HCT116 (cell line): ENCODE measurements around the gene MYH10. TPM values are rescaled to one million over a fixed set of nuclear protein-coding genes. Genes with fewer than 3 reads are reported as not detected.

Experiments used
- ATAC-seq: fragments of 200-7000 bp; cut with Tn5 transposase; 2 replicates; pipeline ENCODE4 v1.9.1; 2020; ENCODE audit warnings: mild to moderate bottlenecking, moderate library complexity
- BruUV-seq: library from RNA; stranded (reverse); fragments of 400-500 nt; replicated peaks from 2 replicates; lab custom pipeline; 2021; lab: Mats Ljungman, UMichigan
- CTCF ChIA-PET: fragments of 300-600 bp; sonication (Branson Sonifier 250); formaldehyde crosslinking; loops from one replicate; lab custom pipeline; 2021; ENCODE audit warnings: antibody characterized with exemption; lab: Charles Lee
- POLR2A ChIA-PET: fragments of 300-600, 350-600 bp; sonication (Branson Sonifier 250); formaldehyde crosslinking; loops from one replicate; lab custom pipeline; 2021; ENCODE audit warnings: antibody characterized with exemption; lab: Charles Lee
- RAD21 ChIA-PET, 2 experiments: fragments of 300-600 bp; sonication (Branson Sonifier 250); formaldehyde crosslinking; loops; one replicate each; lab custom pipeline; 2023; ENCODE audit warnings: low total read pairs in 2 of 2; ENCODE audit not compliant: uncharacterized antibody in 2 of 2, unreplicated experiment in 2 of 2, low non-redundant PET in 1 of 2; lab: Charles Lee
- DNase-seq: peaks from one replicate; pipeline ENCODE4 v3.0.0-alpha.2; 2010; ENCODE audit warnings: low read depth, low spot score
- H2AFZ ChIP-seq: fragments of 200-600 bp; shearing (Covaris generic), sonication (generic); 2 replicates; pipeline ENCODE4 v1.6.1; 2017; ENCODE audit warnings: low read depth, mixed run types, mixed read lengths, antibody characterized with exemption, low read length; ENCODE audit not compliant: poor library complexity, severe bottlenecking
- H3K27ac ChIP-seq: 2 replicates; pipeline ENCODE4 v1.5.1; 2012; ENCODE audit warnings: low read depth, low read length
- H3K27me3 ChIP-seq: fragments of 200-600 bp; sonication (generic); 2 replicates; pipeline ENCODE4 v1.6.1; 2016; ENCODE audit warnings: mixed run types, low read length, mixed read lengths; ENCODE audit not compliant: insufficient read depth
- H3K36me3 ChIP-seq, 2 experiments: fragments of 200-500 bp in 1 of 2; fragments of 200-600 bp in 1 of 2; sonication (Bioruptor generic) in 1 of 2; sonication (generic) in 1 of 2; 2 replicates each; pipeline versions ENCODE4 v1.5.1 to v1.6.1; 2014 to 2016; ENCODE audit warnings: low read length in 2 of 2, inconsistent platforms in 1 of 2, mixed read lengths in 1 of 2, mixed run types in 1 of 2; ENCODE audit not compliant: insufficient read depth in 2 of 2, control insufficient read depth in 1 of 2
- H3K4me1 ChIP-seq, 2 experiments: fragments of 200-600 bp in 1 of 2; sonication (generic) in 1 of 2; 2 replicates each; pipeline versions ENCODE4 v1.5.1 to v1.6.1; 2012 to 2017; ENCODE audit warnings: low read length in 2 of 2, inconsistent platforms in 1 of 2, mild to moderate bottlenecking in 1 of 2, mixed read lengths in 1 of 2, mixed run types in 1 of 2, moderate library complexity in 1 of 2; ENCODE audit not compliant: insufficient read depth in 2 of 2, control insufficient read depth in 1 of 2
- H3K4me2 ChIP-seq: fragments of 200-600 bp; sonication (generic); 2 replicates; pipeline ENCODE4 v1.6.1; 2017; ENCODE audit warnings: mixed run types, low read length, mixed read lengths
- H3K4me3 ChIP-seq, 2 experiments: fragments of 200-600 bp in 1 of 2; sonication (generic) in 1 of 2; replicated peaks in 1 of 2; 2 replicates each; pipeline ENCODE4 v1.5.1; 2011 to 2016; ENCODE audit warnings: low read length in 2 of 2, control low read depth in 1 of 2, low read depth in 1 of 2, mild to moderate bottlenecking in 1 of 2, mixed read lengths in 1 of 2, mixed run types in 1 of 2
- H3K79me2 ChIP-seq: fragments of 200-600 bp; sonication (generic); 2 replicates; pipeline ENCODE4 v1.6.1; 2017; ENCODE audit warnings: mild to moderate bottlenecking, mixed run types, low read length, moderate library complexity, mixed read lengths; ENCODE audit not compliant: insufficient read depth
- H3K9ac ChIP-seq: fragments of 200-600 bp; sonication (generic); 2 replicates; pipeline ENCODE4 v1.6.1; 2016; ENCODE audit warnings: low read length, mixed read lengths
- H3K9me2 ChIP-seq: fragments of 200-600 bp; sonication (generic), shearing (Covaris generic); 2 replicates; pipeline ENCODE4 v1.6.1; 2017; ENCODE audit warnings: mixed run types, mild to moderate bottlenecking, moderate library complexity; ENCODE audit not compliant: insufficient read depth
- H3K9me3 ChIP-seq, 2 experiments: fragments of 200-500 bp in 1 of 2; fragments of 200-600 bp in 1 of 2; sonication (Bioruptor generic) in 1 of 2; sonication (generic) in 1 of 2; 2 replicates each; pipeline ENCODE4 v1.6.1; 2014 to 2017; ENCODE audit warnings: low read length in 2 of 2, mixed read lengths in 2 of 2, inconsistent platforms in 1 of 2, low read depth in 1 of 2, mild to moderate bottlenecking in 1 of 2, mixed run types in 1 of 2, moderate library complexity in 1 of 2; ENCODE audit not compliant: control insufficient read depth in 1 of 2, insufficient read depth in 1 of 2
- H4K20me1 ChIP-seq: fragments of 200-600 bp; sonication (generic), shearing (Covaris generic); 2 replicates; pipeline ENCODE4 v1.6.1; 2017; ENCODE audit warnings: mixed run types, mild to moderate bottlenecking, moderate library complexity; ENCODE audit not compliant: insufficient read depth
- CBX3 ChIP-seq: IDR thresholded peaks from 2 replicates; pipeline ENCODE4 v1.6.1; 2012; ENCODE audit warnings: low read depth
- CEBPB ChIP-seq: IDR thresholded peaks from 2 replicates; pipeline ENCODE4 v1.6.1; 2012; ENCODE audit warnings: low read depth
- EGR1 ChIP-seq: IDR thresholded peaks from 2 replicates; pipeline ENCODE4 v1.6.1; 2012; ENCODE audit warnings: low read depth
- ELF1 ChIP-seq: IDR thresholded peaks from 2 replicates; pipeline ENCODE4 v1.6.1; 2012; ENCODE audit warnings: low read depth, borderline replicate concordance
- EZH2 ChIP-seq: fragments of 200-600 bp; sonication (generic); IDR thresholded peaks from 2 replicates; pipeline ENCODE4 v1.6.1; 2017; ENCODE audit warnings: antibody characterized with exemption, mixed run types
- EZH2phosphoT487 ChIP-seq: fragments of 200-600 bp; IDR thresholded peaks from 2 replicates; pipeline ENCODE4 v1.6.1; 2018; ENCODE audit warnings: antibody characterized with exemption, borderline replicate concordance
- FOSL1 ChIP-seq: IDR thresholded peaks from 2 replicates; pipeline ENCODE4 v1.6.1; 2012; ENCODE audit warnings: low read depth
- POLR2A ChIP-seq: IDR thresholded peaks from 2 replicates; pipeline ENCODE4 v1.7.0; 2011; ENCODE audit warnings: borderline replicate concordance; ENCODE audit not compliant: insufficient read depth, insufficient read length; ENCODE audit errors: extremely low read depth
- RAD21 ChIP-seq: IDR thresholded peaks from 2 replicates; pipeline ENCODE4 v1.6.1; 2012; ENCODE audit warnings: low read depth, mild to moderate bottlenecking
- SIN3A ChIP-seq: IDR thresholded peaks from 2 replicates; pipeline ENCODE4 v1.6.1; 2012; ENCODE audit warnings: low read depth
- SRF ChIP-seq: IDR thresholded peaks from 2 replicates; pipeline ENCODE4 v1.6.1; 2012; ENCODE audit warnings: low read depth
- TCF7L2 ChIP-seq: IDR thresholded peaks from 2 replicates; pipeline ENCODE4 v1.7.0; 2011; ENCODE audit warnings: borderline replicate concordance, inconsistent platforms; ENCODE audit not compliant: insufficient read depth, insufficient read length; ENCODE audit errors: extremely low read depth
- YY1 ChIP-seq: IDR thresholded peaks from 2 replicates; pipeline ENCODE4 v1.6.1; 2011; ENCODE audit warnings: low read length, low read depth, moderate library complexity, mild to moderate bottlenecking; ENCODE audit not compliant: insufficient replicate concordance; ENCODE audit errors: extremely low read depth
- ZFX ChIP-seq: fragments of 450-650 bp; IDR thresholded peaks from 2 replicates; pipeline ENCODE4 v1.6.1; 2017
- ZNF274 ChIP-seq: fragments of 200-500 bp; sonication (Bioruptor generic); IDR thresholded peaks from 2 replicates; pipeline ENCODE4 v1.6.1; 2014; ENCODE audit warnings: mild to moderate bottlenecking, low read depth, low read length, inconsistent platforms
- intact Hi-C: fragments of 100-400 bp; cut with micrococcal nuclease; formaldehyde crosslinking; loops from 2 replicates; pipeline ENCODE4 v1.10.0; 2022
- total RNA-seq: library from RNA; stranded (reverse); gene quantifications from one replicate; pipeline ENCODE4 v1.2.1, GENCODE V29; 2021; ENCODE audit not compliant: unreplicated experiment
- TF ChIP-seq, protein P1 (sequence below), 3 experiments: fragments of 200-600 bp in 1 of 3; sonication (generic) in 1 of 3; IDR thresholded peaks in 2 of 3; conservative IDR thresholded peaks in 1 of 3; 2 replicates each; pipeline ENCODE4 v1.5.1; 2012 to 2017; ENCODE audit warnings: low read depth in 2 of 3, low read length in 2 of 3, antibody characterized with exemption in 1 of 3, borderline replicate concordance in 1 of 3, control low read depth in 1 of 3, mild to moderate bottlenecking in 1 of 3, mixed read lengths in 1 of 3, mixed run types in 1 of 3, moderate library complexity in 1 of 3; ENCODE audit not compliant: insufficient read depth in 1 of 3
- TF ChIP-seq, protein P2 (sequence below): IDR thresholded peaks from 2 replicates; pipeline ENCODE4 v1.6.1; 2012; ENCODE audit warnings: low read depth
- TF ChIP-seq, protein P3 (sequence below): IDR thresholded peaks from 2 replicates; pipeline ENCODE4 v1.6.1; 2011; ENCODE audit warnings: mild to moderate bottlenecking, low read length, moderate library complexity; ENCODE audit not compliant: insufficient replicate concordance; ENCODE audit errors: extremely low read depth
- TF ChIP-seq, protein P4 (sequence below): IDR thresholded peaks from 2 replicates; pipeline ENCODE4 v1.6.1; 2012

MYH10 gene
- total RNA-seq, 1 experiment from 2014 or later, result 39.2 TPM

DNA sequence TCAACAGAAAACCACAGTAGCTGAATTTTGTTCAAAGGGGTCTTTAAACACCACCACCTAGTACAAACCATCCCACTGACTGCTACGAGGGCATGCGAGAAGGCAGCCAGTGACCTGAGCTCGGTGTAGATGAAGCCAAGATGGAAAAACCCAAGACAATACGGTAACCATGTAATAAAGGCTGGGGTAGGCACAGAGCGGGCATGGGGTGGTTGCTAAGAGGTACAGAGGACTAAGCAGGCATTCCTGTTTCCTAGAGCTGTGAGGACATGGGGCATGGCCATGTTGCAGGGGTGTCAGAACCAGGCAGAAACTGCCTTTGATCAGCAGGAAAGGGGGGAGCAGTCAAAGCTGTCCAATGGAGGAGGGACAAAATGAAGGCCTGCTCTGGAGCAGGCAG is 142.8 kb downstream of the MYH10 start:
- ChIA-PET RAD21 (no interaction called here), CTCF (no interaction called here), POLR2A (no interaction called here)
- Histone ChIP-seq H4K20me1 (no peaks in the 10 kb centered on the region), H2AFZ (no peak overlapping the region), H3K4me1 (no peaks in the 10 kb centered on the region), H3K27ac (no peak overlapping the region), H3K4me3 (no peak overlapping the region), H3K9ac (no peak overlapping the region), H3K27me3 (no peaks in the 10 kb centered on the region), H3K9me2 (no peaks in the 10 kb centered on the region), H3K79me2 (no peaks in the 10 kb centered on the region), H3K4me2 (no peak overlapping the region), H3K36me3 (peaks cover 23 to 27% of the 10 kb centered on the region in 2 experiments), H3K9me3 (peaks cover 5 to 10% of the 10 kb centered on the region in 2 experiments; a peak in 2 of 4 replicates)
- ATAC-seq (no peak), DNase-seq (no peak)
- no TSS peak for BruUV-seq
- intact Hi-C loops, result no loop called here
- TF ChIP-seq ZFX (no peak), POLR2A (no peak), SRF (no peak), SIN3A (no peak), EZH2phosphoT487 (no peak), TCF7L2 (no peak), CBX3 (no peak), RAD21 (no peak), ZNF274 (no peak), ELF1 (no peak), CEBPB (no peak), EGR1 (no peak), YY1 (no peak), EZH2 (no peak), FOSL1 (no peak)
- TF ChIP-seq, protein P1, sequence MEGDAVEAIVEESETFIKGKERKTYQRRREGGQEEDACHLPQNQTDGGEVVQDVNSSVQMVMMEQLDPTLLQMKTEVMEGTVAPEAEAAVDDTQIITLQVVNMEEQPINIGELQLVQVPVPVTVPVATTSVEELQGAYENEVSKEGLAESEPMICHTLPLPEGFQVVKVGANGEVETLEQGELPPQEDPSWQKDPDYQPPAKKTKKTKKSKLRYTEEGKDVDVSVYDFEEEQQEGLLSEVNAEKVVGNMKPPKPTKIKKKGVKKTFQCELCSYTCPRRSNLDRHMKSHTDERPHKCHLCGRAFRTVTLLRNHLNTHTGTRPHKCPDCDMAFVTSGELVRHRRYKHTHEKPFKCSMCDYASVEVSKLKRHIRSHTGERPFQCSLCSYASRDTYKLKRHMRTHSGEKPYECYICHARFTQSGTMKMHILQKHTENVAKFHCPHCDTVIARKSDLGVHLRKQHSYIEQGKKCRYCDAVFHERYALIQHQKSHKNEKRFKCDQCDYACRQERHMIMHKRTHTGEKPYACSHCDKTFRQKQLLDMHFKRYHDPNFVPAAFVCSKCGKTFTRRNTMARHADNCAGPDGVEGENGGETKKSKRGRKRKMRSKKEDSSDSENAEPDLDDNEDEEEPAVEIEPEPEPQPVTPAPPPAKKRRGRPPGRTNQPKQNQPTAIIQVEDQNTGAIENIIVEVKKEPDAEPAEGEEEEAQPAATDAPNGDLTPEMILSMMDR (IDR thresholded peaks at IDR 0.05 in 2 of 3, conservative IDR thresholded peaks at IDR 0.05 in 1 of 3; ENCODE audit: borderline replicate concordance in 1 of 3, insufficient read depth in 1 of 3, low read depth in 2 of 3, low read length in 2 of 3), result no peak
- TF ChIP-seq, protein P2, sequence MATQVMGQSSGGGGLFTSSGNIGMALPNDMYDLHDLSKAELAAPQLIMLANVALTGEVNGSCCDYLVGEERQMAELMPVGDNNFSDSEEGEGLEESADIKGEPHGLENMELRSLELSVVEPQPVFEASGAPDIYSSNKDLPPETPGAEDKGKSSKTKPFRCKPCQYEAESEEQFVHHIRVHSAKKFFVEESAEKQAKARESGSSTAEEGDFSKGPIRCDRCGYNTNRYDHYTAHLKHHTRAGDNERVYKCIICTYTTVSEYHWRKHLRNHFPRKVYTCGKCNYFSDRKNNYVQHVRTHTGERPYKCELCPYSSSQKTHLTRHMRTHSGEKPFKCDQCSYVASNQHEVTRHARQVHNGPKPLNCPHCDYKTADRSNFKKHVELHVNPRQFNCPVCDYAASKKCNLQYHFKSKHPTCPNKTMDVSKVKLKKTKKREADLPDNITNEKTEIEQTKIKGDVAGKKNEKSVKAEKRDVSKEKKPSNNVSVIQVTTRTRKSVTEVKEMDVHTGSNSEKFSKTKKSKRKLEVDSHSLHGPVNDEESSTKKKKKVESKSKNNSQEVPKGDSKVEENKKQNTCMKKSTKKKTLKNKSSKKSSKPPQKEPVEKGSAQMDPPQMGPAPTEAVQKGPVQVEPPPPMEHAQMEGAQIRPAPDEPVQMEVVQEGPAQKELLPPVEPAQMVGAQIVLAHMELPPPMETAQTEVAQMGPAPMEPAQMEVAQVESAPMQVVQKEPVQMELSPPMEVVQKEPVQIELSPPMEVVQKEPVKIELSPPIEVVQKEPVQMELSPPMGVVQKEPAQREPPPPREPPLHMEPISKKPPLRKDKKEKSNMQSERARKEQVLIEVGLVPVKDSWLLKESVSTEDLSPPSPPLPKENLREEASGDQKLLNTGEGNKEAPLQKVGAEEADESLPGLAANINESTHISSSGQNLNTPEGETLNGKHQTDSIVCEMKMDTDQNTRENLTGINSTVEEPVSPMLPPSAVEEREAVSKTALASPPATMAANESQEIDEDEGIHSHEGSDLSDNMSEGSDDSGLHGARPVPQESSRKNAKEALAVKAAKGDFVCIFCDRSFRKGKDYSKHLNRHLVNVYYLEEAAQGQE, result no peak
- TF ChIP-seq, protein P3, sequence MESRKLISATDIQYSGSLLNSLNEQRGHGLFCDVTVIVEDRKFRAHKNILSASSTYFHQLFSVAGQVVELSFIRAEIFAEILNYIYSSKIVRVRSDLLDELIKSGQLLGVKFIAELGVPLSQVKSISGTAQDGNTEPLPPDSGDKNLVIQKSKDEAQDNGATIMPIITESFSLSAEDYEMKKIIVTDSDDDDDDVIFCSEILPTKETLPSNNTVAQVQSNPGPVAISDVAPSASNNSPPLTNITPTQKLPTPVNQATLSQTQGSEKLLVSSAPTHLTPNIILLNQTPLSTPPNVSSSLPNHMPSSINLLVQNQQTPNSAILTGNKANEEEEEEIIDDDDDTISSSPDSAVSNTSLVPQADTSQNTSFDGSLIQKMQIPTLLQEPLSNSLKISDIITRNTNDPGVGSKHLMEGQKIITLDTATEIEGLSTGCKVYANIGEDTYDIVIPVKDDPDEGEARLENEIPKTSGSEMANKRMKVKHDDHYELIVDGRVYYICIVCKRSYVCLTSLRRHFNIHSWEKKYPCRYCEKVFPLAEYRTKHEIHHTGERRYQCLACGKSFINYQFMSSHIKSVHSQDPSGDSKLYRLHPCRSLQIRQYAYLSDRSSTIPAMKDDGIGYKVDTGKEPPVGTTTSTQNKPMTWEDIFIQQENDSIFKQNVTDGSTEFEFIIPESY, result no peak
- TF ChIP-seq, protein P4, sequence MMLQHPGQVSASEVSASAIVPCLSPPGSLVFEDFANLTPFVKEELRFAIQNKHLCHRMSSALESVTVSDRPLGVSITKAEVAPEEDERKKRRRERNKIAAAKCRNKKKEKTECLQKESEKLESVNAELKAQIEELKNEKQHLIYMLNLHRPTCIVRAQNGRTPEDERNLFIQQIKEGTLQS, result no peak
